K562 treated with DMSO at 1 percent for 24 hours (cell line): ENCODE results near the gene PCNX1. TPM values are rescaled to one million over a fixed set of nuclear protein-coding genes. Genes with fewer than 3 reads are reported as not detected.

Source experiments
- total RNA-seq: library from RNA; unstranded; fragments of 300-600 nt; gene quantifications from 2 replicates; pipeline ENCODE4 v1.2.3, GENCODE V29; 2022; ENCODE audit warnings: low read depth; ENCODE audit not compliant: insufficient read depth

The PCNX1 gene
- 3.4 and 7.5 TPM in 2 replicates for total RNA-seq

GRCh38 chr14:70907176-70907995, at the start of gene PCNX1:
Gene PCNX1, plus strand, starts transcription at chr14:70907459. Its CDS starts 392 bp downstream, at chr14:70907851.

Other genes with a start within 250 kb of the PCNX1 start
- 1.4 and 1.8 TPM in 2 replicates for gene MAP3K9, start 97.9 kb upstream of the PCNX1 start, total RNA-seq